Prostate gland (tissue), 2 donors: Measurements from ENCODE around the gene VPS37B. TPM values are rescaled to one million over a fixed set of nuclear protein-coding genes. Genes with fewer than 3 reads are reported as not detected.
"Not testable (repeated sequence)": the region's sequence is repeated elsewhere in the genome, so short reads cannot be mapped to it uniquely, and the experiment has no call there.

Experiments
- DNase-seq: peaks from one replicate; pipeline ENCODE4 v3.0.0-alpha.2; 2019; ENCODE audit warnings: low spot score
- H3K27ac ChIP-seq, 2 donors: fragments of 200-600 bp; sonication (generic); 2 replicates each; pipeline ENCODE4 v1.5.1; 2017 to 2019
- H3K27me3 ChIP-seq: fragments of 200-600 bp; sonication (generic); replicated peaks from 2 replicates; pipeline ENCODE4 v1.5.1; 2019; ENCODE audit not compliant: insufficient read depth
- H3K36me3 ChIP-seq, 2 donors: fragments of 200-600 bp; sonication (generic); 1 replicate in 1 of 2; 2 replicates in 1 of 2; pipeline versions ENCODE4 v1.5.1 to v1.8.1; 2017 to 2019
- H3K4me1 ChIP-seq: fragments of 200-600 bp; sonication (generic); replicated peaks from 2 replicates; pipeline ENCODE4 v1.5.1; 2019
- H3K4me3 ChIP-seq, 2 donors: fragments of 200-600 bp; sonication (generic); 2 replicates each; pipeline ENCODE4 v1.5.1; 2017 to 2019
- H3K9me3 ChIP-seq: fragments of 200-600 bp; sonication (generic); 2 replicates; pipeline ENCODE4 v1.5.1; 2017
- CTCF ChIP-seq, 4 experiments: fragments of 200-600 bp in 2 of 4; fragments of 450-650 bp in 2 of 4; sonication (generic) in 2 of 4; IDR thresholded peaks; 1 replicate in 3 of 4; 2 replicates in 1 of 4; pipeline ENCODE4 v1.5.1; 2016 to 2019; ENCODE audit warnings: antibody characterized with exemption in 4 of 4, mild to moderate bottlenecking in 2 of 4, moderate library complexity in 2 of 4
- POLR2A ChIP-seq: fragments of 450-650 bp; IDR thresholded peaks from one replicate; pipeline ENCODE4 v1.6.1; 2016; ENCODE audit warnings: antibody characterized with exemption, mild to moderate bottlenecking
- POLR2AphosphoS5 ChIP-seq: sonication (generic); formaldehyde crosslinking; IDR thresholded peaks from one replicate; pipeline ENCODE4 v1.6.1; 2017; ENCODE audit warnings: antibody characterized with exemption
- WGBS: methylation state at CpG from one replicate; pipeline ENCODE4 v1.1.5; 2018; 5-methylcytosine and 5-hydroxymethylcytosine counted together
- intact Hi-C: fragments of 100-400 bp; cut with DNase I; formaldehyde crosslinking; loops from one replicate; pipeline ENCODE4 v1.14.2; 2022
- total RNA-seq, 2 donors: library from RNA; depleted of rRNA; stranded (reverse); fragments of >200 nt; gene quantifications; one replicate each; pipeline ENCODE4 v1.1.0, GENCODE V29; 2016

The VPS37B gene
- 10 to 100 TPM; 37.6 to 67.7 TPM for total RNA-seq

DNA sequence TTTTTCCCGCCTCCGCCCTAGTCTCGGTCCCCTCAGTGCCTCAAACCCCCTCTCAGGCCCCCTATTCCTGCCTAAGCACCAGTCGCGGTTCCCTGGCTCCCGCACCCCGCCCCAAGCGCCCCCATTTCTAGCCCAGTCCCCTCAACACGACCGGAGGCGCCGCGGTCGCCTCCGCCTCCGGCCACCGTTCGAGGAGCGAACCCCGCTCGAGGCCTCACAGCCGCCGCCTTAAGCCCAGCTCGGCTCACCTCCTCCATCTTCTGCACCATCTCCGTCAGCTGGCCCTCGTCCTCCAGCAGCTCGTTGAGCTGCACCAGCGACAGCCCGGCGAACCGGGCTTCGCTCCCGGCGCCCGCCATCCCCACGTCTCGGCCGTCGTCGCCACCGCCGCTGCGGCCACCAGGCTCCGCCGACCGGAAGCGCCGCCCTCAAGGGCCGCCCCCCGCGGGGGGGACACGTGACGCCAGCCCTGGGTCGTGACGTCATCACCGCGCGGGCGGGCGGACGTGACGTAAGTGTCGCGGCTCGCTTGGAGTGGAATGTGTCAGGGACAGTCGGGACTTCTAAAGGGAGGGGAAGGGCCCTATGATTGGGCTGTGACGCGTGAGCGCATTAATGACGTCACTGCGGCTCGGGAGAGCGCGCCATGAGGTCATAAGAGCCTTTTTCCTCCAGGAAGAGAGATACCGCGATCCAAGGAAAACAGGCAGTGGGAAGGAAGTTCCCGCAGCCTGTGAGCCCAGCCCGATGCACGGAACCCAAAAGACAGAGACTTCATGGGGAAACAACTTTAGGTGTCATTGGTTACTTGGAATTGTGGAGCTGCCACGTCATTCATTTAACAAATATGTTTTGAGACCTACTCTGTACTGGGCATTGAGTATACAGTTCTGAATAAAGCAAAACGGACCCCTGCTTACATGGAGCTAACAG, at the start of gene VPS37B:
Gene VPS37B, minus strand, starts transcription at position 421 of the 933 bp plus-strand sequence. Its CDS starts 62 bp downstream, at position 359.
- WGBS: 11% methylated on average over 57 of the region's 81 CpGs
- intact Hi-C loops: no loop called here
- Histone ChIP-seq H3K4me3 (peak within 1 kb of the TSS; percentile 89 to 95), H3K9me3 (no peaks in the 10 kb centered on the region), H3K36me3 (no peaks in the 10 kb centered on the region), H3K27me3 (no peaks in the 10 kb centered on the region), H3K4me1 (peaks cover 10% of the 10 kb centered on the region), H3K27ac (peak within 1 kb of the TSS; percentile 92 to 93)
- peak; percentile 64 for DNase-seq
- TF ChIP-seq POLR2AphosphoS5 (peak; percentile 82), CTCF (IDR thresholded peaks at IDR 0.05) (peak in 2 of 4 experiments; percentile 38 to 40), POLR2A (peak; percentile 97)

GRCh38 chr12:122944605-122945592, 49.0 kb upstream of the VPS37B start:
- no peaks in the 10 kb centered on the region for H3K36me3 ChIP-seq
- WGBS: 50% methylated on average over 14 of the region's 14 CpGs
- no peak overlapping the region for H3K4me3 ChIP-seq
- no peaks in the 10 kb centered on the region for H3K4me1 ChIP-seq
- no peaks in the 10 kb centered on the region for H3K9me3 ChIP-seq
- no peaks in the 10 kb centered on the region for H3K27me3 ChIP-seq
- DNase-seq: peak; percentile 67
- TF ChIP-seq POLR2AphosphoS5 (peak; percentile 62), CTCF (IDR thresholded peaks at IDR 0.05) (no peak)
- H3K27ac ChIP-seq: peak overlapping the region; percentile 55 to 63
- intact Hi-C loops: no loop called here

GRCh38 chr12:122943196-122943595, 47.3 kb upstream of the VPS37B start:
- WGBS: 71% methylated on average over 13 of the region's 13 CpGs
- H3K4me1 ChIP-seq: no peaks in the 10 kb centered on the region

GRCh38 chr12:122942637-122943036, 46.7 kb upstream of the VPS37B start:
- no peaks in the 10 kb centered on the region for H3K9me3 ChIP-seq
- no peaks in the 10 kb centered on the region for H3K36me3 ChIP-seq
- no peak overlapping the region for H3K27ac ChIP-seq
- H3K4me1 ChIP-seq: no peaks in the 10 kb centered on the region
- intact Hi-C loops: no loop called here
- H3K27me3 ChIP-seq: no peaks in the 10 kb centered on the region
- H3K4me3 ChIP-seq: no peak overlapping the region
- WGBS: 89% methylated on average over 2 of the region's 2 CpGs
- TF ChIP-seq POLR2A (no peak), POLR2AphosphoS5 (no peak), CTCF (IDR thresholded peaks at IDR 0.05) (no peak)
- DNase-seq: no peak

More at GRCh38 chr12:122943196-122943595, 47.3 kb upstream of the VPS37B start:
- Histone ChIP-seq H3K9me3 (no peaks in the 10 kb centered on the region), H3K4me3 (no peak overlapping the region), H3K27me3 (no peaks in the 10 kb centered on the region), H3K27ac (no peak overlapping the region), H3K36me3 (no peaks in the 10 kb centered on the region)
- TF ChIP-seq CTCF (IDR thresholded peaks at IDR 0.05): no peak
- no peak for TF ChIP-seq POLR2AphosphoS5
- TF ChIP-seq POLR2A: no peak
- no peak for DNase-seq
- intact Hi-C loops: no loop called here

DNA sequence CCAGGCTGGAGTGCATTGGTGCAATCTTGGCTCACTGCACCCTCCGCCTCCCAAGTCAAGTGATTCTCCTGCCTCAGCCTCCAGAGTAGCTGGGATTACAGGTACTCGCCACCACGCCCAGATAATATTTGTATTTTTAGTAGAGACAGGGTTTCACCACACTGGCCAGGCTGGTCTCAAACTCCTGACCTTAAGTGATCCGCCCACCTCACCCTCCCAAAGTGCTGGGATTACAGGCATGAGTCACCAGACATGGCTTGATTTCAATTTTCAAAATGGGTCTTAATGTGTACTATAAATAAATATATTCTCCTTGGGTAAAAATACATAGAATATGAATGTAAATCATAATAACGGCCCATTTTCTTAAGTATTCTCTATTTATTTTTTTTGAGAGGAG, 45.4 kb upstream of the VPS37B start:
- H3K9me3 ChIP-seq, H3K36me3 ChIP-seq, H3K4me1 ChIP-seq, DNase-seq, intact Hi-C loops, H3K4me3 ChIP-seq, H3K27ac ChIP-seq, H3K27me3 ChIP-seq: not testable (repeated sequence)
- 80% methylated on average over 5 of the region's 5 CpGs for WGBS
